IMR-90 (cell line): Measurements from ENCODE around the gene RAB38. TPM values are rescaled to one million over a fixed set of nuclear protein-coding genes. Genes with fewer than 3 reads are reported as not detected.

ENCODE experiments used
- ATAC-seq: fragments of 200-7000 bp; cut with Tn5 transposase; 2 replicates; pipeline ENCODE4 v1.9.1; 2020; ENCODE audit warnings: low read depth, mild to moderate bottlenecking, moderate library complexity
- BruUV-seq: library from RNA; stranded (reverse); fragments of 400-500 nt; replicated peaks from 2 replicates; lab custom pipeline; 2021; lab: Mats Ljungman, UMichigan
- CTCF ChIA-PET: fragments of 300-600 bp; formaldehyde crosslinking; extraction: SDS; loops from one replicate; lab custom pipeline; 2021; ENCODE audit warnings: antibody characterized with exemption; lab: Yijun Ruan, JAX
- POLR2A ChIA-PET: fragments of 300-600 bp; sonication (Branson Sonifier 250); formaldehyde crosslinking; loops from one replicate; lab custom pipeline; 2022; ENCODE audit warnings: antibody characterized with exemption; ENCODE audit not compliant: unreplicated experiment; lab: Charles Lee
- DNase-seq: peaks from one replicate; pipeline ENCODE4 v3.0.0; 2013
- H2AFZ ChIP-seq: replicated peaks from 2 replicates; pipeline ENCODE3; 2013; ENCODE audit warnings: low read length, mild to moderate bottlenecking; ENCODE audit not compliant: poor library complexity
- H2AK5ac ChIP-seq: 2 replicates; pipeline ENCODE4 v1.6.1; 2013; ENCODE audit warnings: low read depth, low read length, inconsistent platforms
- H2AK9ac ChIP-seq: replicated peaks from 2 replicates; pipeline ENCODE3; 2013; ENCODE audit warnings: mild to moderate bottlenecking, low read depth, low read length, moderate library complexity; ENCODE audit not compliant: poor library complexity
- H2BK120ac ChIP-seq: 2 replicates; pipeline ENCODE4 v1.6.1; 2013; ENCODE audit warnings: low read depth, low read length, inconsistent platforms
- H2BK15ac ChIP-seq: 3 replicates; pipeline ENCODE4 v1.6.1; 2013; ENCODE audit warnings: low read depth, low read length, inconsistent platforms
- H2BK20ac ChIP-seq: 2 replicates; pipeline ENCODE4 v1.6.1; 2013; ENCODE audit warnings: low read depth, mild to moderate bottlenecking, inconsistent platforms, low read length, moderate library complexity
- H2BK5ac ChIP-seq: 2 replicates; pipeline ENCODE4 v1.6.1; 2013; ENCODE audit warnings: mild to moderate bottlenecking, low read depth, low read length, inconsistent platforms; ENCODE audit not compliant: poor library complexity, severe bottlenecking
- H3K14ac ChIP-seq: replicated peaks from 2 replicates; pipeline ENCODE4 v1.6.1; 2013; ENCODE audit warnings: low read depth, low read length, inconsistent platforms
- H3K18ac ChIP-seq: 2 replicates; pipeline ENCODE4 v1.6.1; 2013; ENCODE audit warnings: low read depth, low read length, control low read depth
- H3K23ac ChIP-seq: 2 replicates; pipeline ENCODE4 v1.6.1; 2013; ENCODE audit warnings: low read depth, low read length, inconsistent platforms
- H3K27ac ChIP-seq: 2 replicates; pipeline ENCODE4 v1.5.1; 2013; ENCODE audit warnings: mild to moderate bottlenecking, control low read depth, low read length; ENCODE audit not compliant: insufficient read depth
- H3K27me3 ChIP-seq: 2 replicates; pipeline ENCODE4 v1.6.1; 2013; ENCODE audit warnings: low read length; ENCODE audit not compliant: control insufficient read depth, insufficient read depth
- H3K36me3 ChIP-seq: 2 replicates; pipeline ENCODE4 v1.6.1; 2013; ENCODE audit warnings: low read length, mixed read lengths; ENCODE audit not compliant: control insufficient read depth, insufficient read depth
- H3K4ac ChIP-seq: 2 replicates; pipeline ENCODE4 v1.6.1; 2013; ENCODE audit warnings: low read depth, low read length, inconsistent platforms
- H3K4me1 ChIP-seq: 2 replicates; pipeline ENCODE4 v1.6.1; 2013; ENCODE audit warnings: low read length, mixed read lengths; ENCODE audit not compliant: control insufficient read depth, insufficient read depth
- H3K4me2 ChIP-seq: 2 replicates; pipeline ENCODE4 v1.6.1; 2013; ENCODE audit warnings: low read depth, mild to moderate bottlenecking, control low read depth, low read length, moderate library complexity
- H3K4me3 ChIP-seq: 2 replicates; pipeline ENCODE4 v1.5.1; 2013; ENCODE audit warnings: low read depth, mild to moderate bottlenecking, control low read depth, low read length, moderate library complexity; ENCODE audit not compliant: insufficient read depth
- H3K56ac ChIP-seq: 2 replicates; pipeline ENCODE4 v1.6.1; 2013; ENCODE audit warnings: low read length, inconsistent platforms; ENCODE audit not compliant: insufficient read depth; ENCODE audit errors: extremely low read depth
- H3K79me1 ChIP-seq, 2 experiments: 2 replicates each; pipeline ENCODE4 v1.6.1; 2013; ENCODE audit warnings: low read length in 2 of 2, inconsistent platforms in 1 of 2, low read depth in 1 of 2
- H3K9ac ChIP-seq: 2 replicates; pipeline ENCODE4 v1.6.1; 2013; ENCODE audit warnings: low read depth, low read length, control low read depth
- H3K9me1 ChIP-seq: 2 replicates; pipeline ENCODE4 v1.6.1; 2013; ENCODE audit warnings: low read length, inconsistent platforms; ENCODE audit not compliant: insufficient read depth
- H3K9me3 ChIP-seq: 2 replicates; pipeline ENCODE4 v1.6.1; 2013; ENCODE audit warnings: low read length; ENCODE audit not compliant: control insufficient read depth, insufficient read depth
- H4K20me1 ChIP-seq: 2 replicates; pipeline ENCODE4 v1.6.1; 2013; ENCODE audit warnings: low read length, inconsistent platforms; ENCODE audit not compliant: insufficient read depth
- H4K5ac ChIP-seq: 2 replicates; pipeline ENCODE4 v1.6.1; 2013; ENCODE audit warnings: mild to moderate bottlenecking, low read depth, low read length, control low read depth
- H4K8ac ChIP-seq, 2 experiments: 2 replicates each; pipeline ENCODE4 v1.6.1; 2013; ENCODE audit warnings: low read depth in 2 of 2, low read length in 2 of 2, control low read depth in 1 of 2, inconsistent platforms in 1 of 2
- H4K91ac ChIP-seq: 2 replicates; pipeline ENCODE4 v1.6.1; 2013; ENCODE audit warnings: low read depth, low read length, inconsistent platforms; ENCODE audit not compliant: insufficient read depth
- BHLHE40 ChIP-seq: fragments of 150-350 bp; IDR thresholded peaks from 2 replicates; pipeline ENCODE4 v1.6.1; 2016; ENCODE audit warnings: mild to moderate bottlenecking, low read depth, low read length
- MXI1 ChIP-seq: IDR thresholded peaks from 2 replicates; pipeline ENCODE4 v1.6.1; 2012; ENCODE audit warnings: low read depth, mild to moderate bottlenecking, low read length, moderate library complexity, borderline replicate concordance
- RAD21 ChIP-seq: IDR thresholded peaks from 2 replicates; pipeline ENCODE4 v1.6.1; 2012; ENCODE audit warnings: low read length, improper control_type of control experiment
- RCOR1 ChIP-seq: IDR thresholded peaks from 2 replicates; pipeline ENCODE4 v1.6.1; 2012; ENCODE audit warnings: mild to moderate bottlenecking, low read length, improper control_type of control experiment; ENCODE audit not compliant: insufficient replicate concordance
- RFX5 ChIP-seq: IDR thresholded peaks from 2 replicates; pipeline ENCODE4 v1.8.0; 2012; ENCODE audit warnings: low read depth, mild to moderate bottlenecking, low read length, moderate library complexity
- dilution Hi-C: fragments of 300-500 bp; cut with HindIII; formaldehyde crosslinking; loops from one replicate; pipeline ENCODE4 v1.14.3; 2018; ENCODE audit warnings: low sequenced_read_pairs; ENCODE audit not compliant: unreplicated experiment
- in situ Hi-C: fragments of 300-500 bp; cut with MboI; formaldehyde crosslinking; loops from 3 replicates; pipeline ENCODE4 v1.14.3; 2019; ENCODE audit warnings: low sequenced_read_pairs, inconsistent platforms, mixed read lengths
- intact Hi-C: fragments of 100-400 bp; cut with micrococcal nuclease; formaldehyde crosslinking; loops from 2 replicates; pipeline ENCODE4 v1.10.0; 2022
- polyA plus RNA-seq, 3 experiments: library from polyadenylated mRNA; depleted of rRNA; stranded (reverse); fragments of >200 nt; gene quantifications; 2 replicates each; pipeline ENCODE4 v1.2.3, GENCODE V29; 2012; ENCODE audit warnings: low replicate concordance in 1 of 3
- total RNA-seq: library from RNA; depleted of rRNA; stranded (reverse); fragments of >200 nt; gene quantifications from 2 replicates; pipeline ENCODE4 v1.2.3, GENCODE V29; 2012

Gene RAB38
- total and polyA plus RNA-seq, 2 of the 4 experiments (the other 2 are of a cell fraction) = 5.0 to 6.5 TPM

- no peak overlapping the region for H3K9ac ChIP-seq
- no peak overlapping the region for H2BK5ac ChIP-seq
- no peak overlapping the region for H2AFZ ChIP-seq
- H2AK9ac ChIP-seq = no peak overlapping the region
- BruUV-seq = no TSS peak
- no peak for ATAC-seq
- H2BK15ac ChIP-seq = no peak overlapping the region
- no peak overlapping the region for H4K8ac ChIP-seq
- H3K4me3 ChIP-seq = no peak overlapping the region
- no peaks in the 10 kb centered on the region for H3K9me1 ChIP-seq
- H3K4me2 ChIP-seq = no peak overlapping the region
- no peaks in the 10 kb centered on the region for H3K79me1 ChIP-seq
- in situ Hi-C loops (no loop called here), dilution Hi-C loops (no loop called here), intact Hi-C loops (no loop called here)
- no peak overlapping the region for H3K4ac ChIP-seq
- no peak overlapping the region for H3K14ac ChIP-seq
- no peak overlapping the region for H4K91ac ChIP-seq
- H4K5ac ChIP-seq = no peak overlapping the region
- H3K27me3 ChIP-seq = no peaks in the 10 kb centered on the region
- no peak overlapping the region for H3K18ac ChIP-seq
- no peak overlapping the region for H3K56ac ChIP-seq
- H3K4me1 ChIP-seq = no peaks in the 10 kb centered on the region
- CTCF ChIA-PET = no interaction called here
- TF ChIP-seq RAD21 (no peak), MXI1 (no peak), RFX5 (no peak), RCOR1 (no peak), BHLHE40 (no peak)
- no peaks in the 10 kb centered on the region; the same call in 1 of the 2 replicates for H3K9me3 ChIP-seq
- DNase-seq = no peak
- H2BK120ac ChIP-seq = no peak overlapping the region
- no peak overlapping the region for H2BK20ac ChIP-seq
- POLR2A ChIA-PET = no interaction called here
- no peak overlapping the region for H2AK5ac ChIP-seq
- H3K27ac ChIP-seq = no peak overlapping the region
- no peaks in the 10 kb centered on the region for H3K36me3 ChIP-seq
- no peaks in the 10 kb centered on the region for H4K20me1 ChIP-seq
- H3K23ac ChIP-seq = no peak overlapping the region
Observed at GRCh38 chr11:88196393-88196792, 21.1 kb upstream of the RAB38 start.
